Ishikawa (cell line): Measurements from ENCODE around the gene FBXO36.

Experiments
- CEBPB ChIP-seq: IDR thresholded peaks from 2 replicates; pipeline ENCODE4 v1.6.1; 2012
- CREB1 ChIP-seq: IDR thresholded peaks from 2 replicates; pipeline ENCODE4 v1.6.1; 2012; ENCODE audit warnings: low read depth
- EGR1 ChIP-seq: IDR thresholded peaks from 2 replicates; pipeline ENCODE4 v1.6.1; 2012
- EP300 ChIP-seq: IDR thresholded peaks from 2 replicates; pipeline ENCODE4 v1.6.1; 2012; ENCODE audit warnings: borderline replicate concordance
- FOXM1 ChIP-seq: IDR thresholded peaks from 2 replicates; pipeline ENCODE4 v1.6.1; 2012; ENCODE audit warnings: low read depth, borderline replicate concordance
- MAX ChIP-seq: IDR thresholded peaks from 2 replicates; pipeline ENCODE4 v1.6.1; 2012
- NFIC ChIP-seq: IDR thresholded peaks from 2 replicates; pipeline ENCODE4 v1.6.1; 2012
- RAD21 ChIP-seq: IDR thresholded peaks from 2 replicates; pipeline ENCODE4 v1.6.1; 2012; ENCODE audit warnings: low read depth
- REST ChIP-seq: IDR thresholded peaks from 2 replicates; pipeline ENCODE4 v1.6.1; 2012; ENCODE audit warnings: low read depth, mild to moderate bottlenecking
- TAF1 ChIP-seq: IDR thresholded peaks from 2 replicates; pipeline ENCODE4 v1.6.1; 2012; ENCODE audit warnings: low read depth, mild to moderate bottlenecking
- TCF12 ChIP-seq: IDR thresholded peaks from 2 replicates; pipeline ENCODE4 v1.6.1; 2012; ENCODE audit warnings: low read depth
- TEAD4 ChIP-seq: IDR thresholded peaks from 2 replicates; pipeline ENCODE4 v1.6.1; 2012
- USF1 ChIP-seq: IDR thresholded peaks from 2 replicates; pipeline ENCODE4 v1.6.1; 2012
- YY1 ChIP-seq: IDR thresholded peaks from 2 replicates; pipeline ENCODE4 v1.6.1; 2012; ENCODE audit warnings: low read depth
- ZBTB7A ChIP-seq: IDR thresholded peaks from 2 replicates; pipeline ENCODE4 v1.6.1; 2012; ENCODE audit warnings: low read depth

FBXO36 gene

GRCh38 chr2:229903037-229903436, 19.3 kb upstream of the FBXO36 start:
- no peak for TF ChIP-seq TCF12
- TF ChIP-seq TEAD4: no peak
- TF ChIP-seq NFIC: no peak
- TF ChIP-seq CREB1: no peak
- TF ChIP-seq EGR1: no peak
- TF ChIP-seq FOXM1: no peak
- TF ChIP-seq EP300: no peak
- TF ChIP-seq REST: no peak
- TF ChIP-seq YY1: no peak
- no peak for TF ChIP-seq MAX
- no peak for TF ChIP-seq RAD21
- TF ChIP-seq USF1: no peak
- no peak for TF ChIP-seq TAF1

GRCh38 chr2:229905601-229906000, 16.7 kb upstream of the FBXO36 start:
- TF ChIP-seq TCF12: no peak
- no peak for TF ChIP-seq FOXM1
- TF ChIP-seq CREB1: no peak
- no peak for TF ChIP-seq TEAD4
- TF ChIP-seq EP300: no peak
- TF ChIP-seq RAD21: no peak
- TF ChIP-seq REST: no peak
- TF ChIP-seq YY1: no peak
- no peak for TF ChIP-seq TAF1
- TF ChIP-seq CEBPB: no peak
- TF ChIP-seq USF1: no peak
- no peak for TF ChIP-seq NFIC
- TF ChIP-seq MAX: no peak
- no peak for TF ChIP-seq ZBTB7A
- TF ChIP-seq EGR1: no peak

GRCh38 chr2:229909090-229909489, 13.2 kb upstream of the FBXO36 start:
- TF ChIP-seq ZBTB7A (no peak), USF1 (no peak), FOXM1 (no peak)

- TF ChIP-seq TCF12 (no peak), CREB1 (no peak), TEAD4 (no peak), RAD21 (no peak), CEBPB (no peak), TAF1 (no peak)
Measured at GRCh38 chr2:229910147-229910831, 12.0 kb upstream of the FBXO36 start.

GRCh38 chr2:229910832-229911412, 11.4 kb upstream of the FBXO36 start:
- TF ChIP-seq EP300 (no peak), CREB1 (no peak), TCF12 (no peak), REST (no peak), YY1 (no peak), EGR1 (no peak), NFIC (no peak), MAX (no peak), RAD21 (no peak), FOXM1 (no peak), CEBPB (no peak)
